Karpas-422 (cell line): ENCODE measurements around the gene PIGB. TPM values are rescaled to one million over a fixed set of nuclear protein-coding genes. Genes with fewer than 3 reads are reported as not detected.

ENCODE experiments used
- DNase-seq: peaks from one replicate; pipeline ENCODE4 v3.0.0-alpha.2; 2015
- H2AFZ ChIP-seq: fragments of 200-600 bp; sonication (generic); 2 replicates; pipeline ENCODE4 v1.6.1; 2014; ENCODE audit warnings: antibody characterized with exemption, low read length, mixed read lengths
- H3K27ac ChIP-seq: fragments of 200-600 bp; sonication (generic); 2 replicates; pipeline ENCODE4 v1.5.1; 2014; ENCODE audit warnings: mild to moderate bottlenecking, low read length, moderate library complexity
- H3K27me3 ChIP-seq: fragments of 200-600 bp; sonication (generic); 2 replicates; pipeline ENCODE4 v1.6.1; 2014; ENCODE audit warnings: low read length, mixed read lengths
- H3K36me3 ChIP-seq: fragments of 200-600 bp; sonication (generic); 2 replicates; pipeline ENCODE4 v1.6.1; 2014; ENCODE audit warnings: low read length, mixed read lengths; ENCODE audit not compliant: insufficient read depth
- H3K4me1 ChIP-seq: fragments of 200-600 bp; sonication (generic); 2 replicates; pipeline ENCODE4 v1.6.1; 2014; ENCODE audit warnings: mild to moderate bottlenecking, low read length, mixed read lengths
- H3K4me2 ChIP-seq: fragments of 200-600 bp; sonication (generic); 2 replicates; pipeline ENCODE4 v1.6.1; 2014; ENCODE audit warnings: low read length, low read depth, mild to moderate bottlenecking; ENCODE audit not compliant: poor library complexity, severe bottlenecking
- H3K4me3 ChIP-seq: fragments of 200-600 bp; sonication (generic); 2 replicates; pipeline ENCODE4 v1.5.1; 2014; ENCODE audit warnings: mild to moderate bottlenecking, antibody characterized with exemption, low read length, mixed read lengths
- H3K79me2 ChIP-seq: fragments of 200-600 bp; sonication (generic); 2 replicates; pipeline ENCODE4 v1.6.1; 2014; ENCODE audit warnings: mild to moderate bottlenecking, low read length, mixed read lengths
- H3K9ac ChIP-seq: fragments of 200-600 bp; sonication (generic); 2 replicates; pipeline ENCODE4 v1.6.0; 2014; ENCODE audit warnings: low read length
- H3K9me2 ChIP-seq: fragments of 200-600 bp; sonication (generic), shearing (Covaris generic); replicated peaks from 2 replicates; pipeline ENCODE4 v1.6.0; 2014; ENCODE audit warnings: mild to moderate bottlenecking, low read length, moderate library complexity; ENCODE audit not compliant: insufficient read depth
- H3K9me3 ChIP-seq: fragments of 300-700, 200-600 bp; sonication (generic); 2 replicates; pipeline ENCODE4 v1.6.1; 2014; ENCODE audit warnings: low read length, mixed read lengths
- H4K20me1 ChIP-seq: fragments of 200-600 bp; sonication (generic); 2 replicates; pipeline ENCODE4 v1.6.1; 2014; ENCODE audit warnings: mild to moderate bottlenecking, antibody characterized with exemption, low read length, low read depth; ENCODE audit not compliant: insufficient read depth
- total RNA-seq: library from RNA; depleted of rRNA; stranded (reverse); fragments of >200 nt; shearing (Covaris generic); gene quantifications from 2 replicates; pipeline ENCODE4 v1.2.3, GENCODE V29; 2014; ENCODE audit warnings: low replicate concordance

The PIGB gene
- total RNA-seq, 1 experiment from 2014 or later: 46.6 TPM

DNA sequence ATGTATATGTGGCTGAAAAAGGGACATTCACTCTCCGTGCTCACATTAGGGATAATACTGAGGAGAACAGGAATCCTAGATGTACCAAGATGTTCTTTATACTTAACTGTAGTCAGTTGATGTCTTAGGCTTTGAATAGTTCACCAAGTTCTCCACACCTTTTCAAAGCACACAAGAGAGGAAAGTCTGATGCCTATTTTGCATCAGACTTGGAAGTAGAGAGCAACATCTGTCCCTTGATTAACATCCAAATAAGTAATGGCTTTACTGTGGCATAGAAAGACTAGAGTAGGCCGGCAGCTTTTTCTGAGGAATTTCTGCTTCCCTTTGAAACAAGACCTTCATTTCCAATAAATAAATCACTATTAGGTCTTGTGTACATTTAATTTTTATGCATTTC lies 34.0 kb downstream of the PIGB start:
- peaks cover 33% of the 10 kb centered on the region for H3K36me3 ChIP-seq
- no peaks in the 10 kb centered on the region for H3K4me1 ChIP-seq
- no peaks in the 10 kb centered on the region for H4K20me1 ChIP-seq
- no peak overlapping the region for H2AFZ ChIP-seq
- no peaks in the 10 kb centered on the region for H3K79me2 ChIP-seq
- H3K4me3 ChIP-seq: no peak overlapping the region
- no peak overlapping the region for H3K9ac ChIP-seq
- H3K27me3 ChIP-seq: no peaks in the 10 kb centered on the region
- no peaks in the 10 kb centered on the region for H3K9me3 ChIP-seq
- H3K9me2 ChIP-seq: no peaks in the 10 kb centered on the region
- H3K27ac ChIP-seq: no peak overlapping the region
- DNase-seq: no peak
- H3K4me2 ChIP-seq: no peak overlapping the region

DNA sequence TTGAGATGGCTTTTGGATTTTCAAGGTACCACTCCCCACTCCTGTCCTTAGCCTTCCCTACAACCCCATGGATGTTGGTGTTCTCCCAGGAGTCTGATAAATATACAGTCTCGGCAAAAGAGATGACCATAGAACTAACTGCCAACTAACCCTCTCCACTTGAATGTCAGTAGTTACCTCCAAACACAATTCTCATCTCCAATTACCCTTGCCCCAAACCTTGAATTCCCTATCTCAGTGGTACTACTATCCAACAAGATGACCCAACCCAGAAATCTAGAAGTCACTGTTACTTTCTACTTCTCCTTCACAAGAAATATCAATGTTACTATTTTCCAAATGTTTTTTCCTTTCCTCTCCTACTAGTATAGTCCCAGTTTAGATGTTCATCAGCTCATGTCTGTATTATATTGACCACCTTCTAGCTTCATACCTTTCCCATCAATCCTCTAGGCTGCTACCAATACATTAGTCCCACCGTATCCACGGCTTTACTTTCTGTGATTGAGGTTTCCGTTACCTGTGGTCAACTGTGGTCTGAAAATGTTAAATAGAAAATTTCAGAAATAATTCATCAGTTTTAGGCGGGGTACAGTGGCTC lies 38.1 kb downstream of the PIGB start:
- no peaks in the 10 kb centered on the region for H3K9me3 ChIP-seq
- H3K27me3 ChIP-seq: no peaks in the 10 kb centered on the region
- no peaks in the 10 kb centered on the region for H3K9me2 ChIP-seq
- no peaks in the 10 kb centered on the region for H3K79me2 ChIP-seq
- DNase-seq: no peak
- H3K4me3 ChIP-seq: no peak overlapping the region
- H3K4me1 ChIP-seq: no peaks in the 10 kb centered on the region
- H3K27ac ChIP-seq: no peak overlapping the region
- peaks cover 17% of the 10 kb centered on the region; the same call in 1 of the 2 replicates for H3K36me3 ChIP-seq
- no peaks in the 10 kb centered on the region for H4K20me1 ChIP-seq
- H3K4me2 ChIP-seq: no peak overlapping the region
- no peak overlapping the region for H2AFZ ChIP-seq
- no peak overlapping the region for H3K9ac ChIP-seq

DNA sequence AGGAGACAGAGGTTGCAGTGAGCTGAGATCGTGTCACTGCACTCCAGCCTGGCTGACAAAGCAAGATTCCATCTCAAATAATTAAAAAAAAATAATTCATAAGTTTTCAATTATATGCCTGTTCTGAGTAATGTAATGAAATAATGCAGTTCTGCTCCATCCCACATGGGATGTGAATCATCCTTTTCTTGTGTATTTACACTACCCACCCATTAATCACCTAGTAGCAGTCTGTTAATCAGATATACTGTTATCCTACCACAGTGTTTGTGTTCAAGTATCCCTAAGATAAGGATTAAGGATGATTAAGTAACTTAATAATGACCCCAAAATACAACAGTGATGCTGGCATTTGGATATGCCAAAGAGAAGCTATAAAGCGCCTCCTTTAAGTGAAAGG lies 38.8 kb downstream of the PIGB start:
- no peaks in the 10 kb centered on the region for H3K79me2 ChIP-seq
- H3K9me3 ChIP-seq: no peaks in the 10 kb centered on the region
- H2AFZ ChIP-seq: no peak overlapping the region
- no peaks in the 10 kb centered on the region for H4K20me1 ChIP-seq
- H3K27me3 ChIP-seq: no peaks in the 10 kb centered on the region
- H3K4me3 ChIP-seq: no peak overlapping the region
- H3K36me3 ChIP-seq: peaks cover 17% of the 10 kb centered on the region; the same call in 1 of the 2 replicates
- H3K9me2 ChIP-seq: no peaks in the 10 kb centered on the region
- H3K4me1 ChIP-seq: no peaks in the 10 kb centered on the region
- H3K9ac ChIP-seq: no peak overlapping the region
- H3K4me2 ChIP-seq: no peak overlapping the region
- no peak overlapping the region for H3K27ac ChIP-seq
- no peak for DNase-seq

DNA sequence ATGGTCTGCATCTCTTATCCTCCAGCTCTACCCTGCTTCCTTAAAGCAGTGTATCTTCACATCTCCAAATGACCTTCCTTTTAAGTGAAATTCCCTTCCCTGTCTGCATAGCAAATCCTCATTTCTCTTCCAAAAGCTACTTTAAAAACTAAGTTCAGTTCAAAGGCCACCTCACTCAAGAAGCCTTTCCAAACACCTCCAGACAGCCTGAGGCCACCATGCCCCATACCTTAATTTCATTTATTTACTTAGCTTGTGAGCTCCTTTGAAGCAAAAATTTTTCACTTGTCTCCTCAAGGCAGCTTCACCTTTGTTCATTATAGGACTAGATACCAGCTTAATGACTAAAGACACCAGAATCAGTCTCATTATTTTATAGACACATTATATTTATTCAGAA lies 39.4 kb downstream of the PIGB start:
- Histone ChIP-seq H3K9ac (no peak overlapping the region), H3K4me3 (no peak overlapping the region), H3K9me2 (no peaks in the 10 kb centered on the region), H3K4me1 (no peaks in the 10 kb centered on the region), H3K4me2 (no peak overlapping the region), H3K27me3 (no peaks in the 10 kb centered on the region), H3K27ac (no peak overlapping the region), H3K9me3 (no peaks in the 10 kb centered on the region), H3K79me2 (no peaks in the 10 kb centered on the region), H4K20me1 (no peaks in the 10 kb centered on the region), H3K36me3 (peaks cover 17% of the 10 kb centered on the region; the same call in 1 of the 2 replicates), H2AFZ (no peak overlapping the region)
- no peak for DNase-seq

DNA sequence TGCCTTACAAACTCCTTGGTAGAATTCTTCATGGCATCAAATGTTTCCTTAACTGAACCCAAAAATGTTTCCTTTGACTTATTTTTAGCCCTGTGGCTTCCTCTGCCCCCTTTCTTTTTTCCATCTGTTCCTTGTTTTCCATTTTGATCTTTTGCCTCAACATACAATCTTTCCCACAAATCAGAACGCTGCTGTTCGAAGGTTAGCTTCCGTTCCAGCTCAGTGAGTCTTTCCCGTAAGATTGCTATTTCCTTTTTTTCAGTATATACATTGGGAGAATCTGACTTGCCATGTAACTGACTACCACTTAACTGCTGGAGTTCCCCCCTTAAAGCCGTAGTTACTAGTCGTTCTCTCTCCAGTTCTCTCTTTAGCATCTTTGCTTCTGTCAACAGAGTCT lies 41.2 kb downstream of the PIGB start:
- no peak overlapping the region for H3K4me3 ChIP-seq

DNA sequence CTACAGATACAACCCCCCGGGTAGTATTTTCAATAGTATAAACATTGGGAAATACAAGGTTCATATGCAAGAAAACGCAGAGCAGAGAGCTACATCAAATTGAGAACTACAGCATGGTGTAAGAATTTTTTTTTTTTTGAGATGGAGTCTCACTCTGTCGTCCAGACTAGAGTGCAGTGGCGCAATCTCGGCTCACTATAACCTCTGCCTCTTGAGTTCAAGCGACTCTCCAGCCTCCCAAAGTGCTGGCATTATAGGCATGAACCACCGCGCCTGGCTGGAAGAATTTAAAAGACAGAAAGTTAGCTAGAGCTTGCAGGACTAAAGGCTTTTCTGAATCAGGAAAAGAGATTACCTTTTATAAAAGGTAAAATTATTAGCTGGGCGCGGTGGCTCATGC lies 42.0 kb downstream of the PIGB start:
- Histone ChIP-seq H3K4me2 (no peak overlapping the region), H3K4me1 (no peaks in the 10 kb centered on the region), H3K79me2 (no peaks in the 10 kb centered on the region), H3K27me3 (no peaks in the 10 kb centered on the region), H4K20me1 (no peaks in the 10 kb centered on the region), H3K27ac (no peak overlapping the region), H3K9ac (no peak overlapping the region), H3K4me3 (no peak overlapping the region), H3K9me3 (no peaks in the 10 kb centered on the region), H2AFZ (no peak overlapping the region), H3K9me2 (no peaks in the 10 kb centered on the region), H3K36me3 (0 out of 2 replicates have a peak, but pooled peaks cover 3% of the 10 kb centered on the region)
- DNase-seq: no peak

More for the DNA sequence above, 41.2 kb downstream of the PIGB start:
- Histone ChIP-seq H3K79me2 (no peaks in the 10 kb centered on the region), H3K9me2 (no peaks in the 10 kb centered on the region), H3K27me3 (no peaks in the 10 kb centered on the region), H3K27ac (no peak overlapping the region), H3K36me3 (peaks cover 10% of the 10 kb centered on the region; the same call in 1 of the 2 replicates), H3K4me1 (no peaks in the 10 kb centered on the region), H3K4me2 (no peak overlapping the region), H3K9me3 (no peaks in the 10 kb centered on the region), H4K20me1 (no peaks in the 10 kb centered on the region), H2AFZ (no peak overlapping the region), H3K9ac (no peak overlapping the region)
- no peak for DNase-seq

DNA sequence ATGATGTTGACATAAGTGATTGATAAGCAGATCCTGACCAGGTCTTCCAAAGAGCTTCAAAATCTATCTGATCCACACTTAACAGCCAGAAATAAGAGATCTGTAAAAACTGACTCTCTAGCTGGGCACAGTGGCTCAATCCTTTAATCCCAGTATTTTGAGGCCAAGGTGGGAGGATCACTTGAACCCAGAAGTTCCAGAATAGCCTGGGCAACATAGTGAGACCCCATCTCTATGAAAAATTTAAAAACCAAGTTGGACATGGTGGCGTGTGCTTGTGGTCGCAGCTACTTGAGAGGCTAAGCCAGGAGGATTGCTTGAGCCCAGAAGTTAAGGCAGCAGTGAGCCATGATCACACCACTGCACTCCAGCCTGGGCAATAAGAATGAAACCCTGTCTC lies 43.6 kb downstream of the PIGB start:
- no peak overlapping the region for H3K9ac ChIP-seq
- no peaks in the 10 kb centered on the region for H3K36me3 ChIP-seq
- no peaks in the 10 kb centered on the region for H3K4me1 ChIP-seq
- no peaks in the 10 kb centered on the region for H3K79me2 ChIP-seq
- no peak overlapping the region for H2AFZ ChIP-seq
- DNase-seq: no peak
- H3K9me2 ChIP-seq: no peaks in the 10 kb centered on the region
- no peak overlapping the region for H3K27ac ChIP-seq
- no peak overlapping the region for H3K4me3 ChIP-seq
- no peak overlapping the region for H3K4me2 ChIP-seq
- no peaks in the 10 kb centered on the region for H4K20me1 ChIP-seq
- no peaks in the 10 kb centered on the region for H3K27me3 ChIP-seq
- H3K9me3 ChIP-seq: no peaks in the 10 kb centered on the region

DNA sequence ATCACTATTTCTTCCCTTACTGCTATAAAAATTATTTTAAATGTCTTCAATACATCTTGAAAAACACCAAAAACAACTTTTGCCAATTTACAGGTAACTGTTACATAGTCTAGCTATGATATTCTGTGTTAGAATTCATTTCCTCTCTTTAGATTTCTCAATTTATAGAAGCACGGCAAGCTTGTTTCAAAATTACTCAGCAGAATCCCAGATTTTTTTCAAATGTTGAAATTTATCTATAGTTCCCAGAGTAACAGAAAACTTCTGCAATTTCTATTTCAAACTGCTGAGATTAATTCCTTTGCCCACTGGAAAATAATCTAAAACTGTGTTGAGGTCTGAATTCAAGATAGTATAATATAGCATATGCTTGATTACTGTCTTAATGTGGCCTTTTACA lies 48.0 kb downstream of the PIGB start:
- H4K20me1 ChIP-seq: no peaks in the 10 kb centered on the region
- no peaks in the 10 kb centered on the region for H3K4me1 ChIP-seq
- H3K9me2 ChIP-seq: no peaks in the 10 kb centered on the region
- no peaks in the 10 kb centered on the region for H3K79me2 ChIP-seq
- H3K9me3 ChIP-seq: no peaks in the 10 kb centered on the region
- no peak overlapping the region for H3K4me2 ChIP-seq
- no peak overlapping the region for H3K4me3 ChIP-seq
- no peak overlapping the region for H3K27ac ChIP-seq
- peaks cover 10% of the 10 kb centered on the region; the same call in 1 of the 2 replicates for H3K36me3 ChIP-seq
- DNase-seq: no peak
- no peak overlapping the region for H3K9ac ChIP-seq
- no peaks in the 10 kb centered on the region for H3K27me3 ChIP-seq
- no peak overlapping the region for H2AFZ ChIP-seq
